Astrocyte of the spinal cord (primary cell): ENCODE results near the gene CAMK2D.
A peak's percentile ranks its signal among the peaks of the same experiment; 100 is the strongest.

ENCODE experiments used
- DNase-seq: peaks from one replicate; pipeline ENCODE4 v3.0.0; 2011; ENCODE audit warnings: low read depth, low spot score
- H3K4me3 ChIP-seq: 2 replicates; pipeline ENCODE4 v1.5.1; 2011; ENCODE audit warnings: low read depth, mild to moderate bottlenecking, low read length, moderate library complexity
- CTCF ChIP-seq: IDR thresholded peaks from 2 replicates; pipeline ENCODE4 v1.5.1; 2012; ENCODE audit warnings: low read depth, mild to moderate bottlenecking, low read length, inconsistent platforms
- in situ Hi-C: cut with HindIII; loops from 2 replicates; pipeline ENCODE4 v1.10.0; 2017; ENCODE audit warnings: low sequenced_read_pairs

The CAMK2D gene

DNA sequence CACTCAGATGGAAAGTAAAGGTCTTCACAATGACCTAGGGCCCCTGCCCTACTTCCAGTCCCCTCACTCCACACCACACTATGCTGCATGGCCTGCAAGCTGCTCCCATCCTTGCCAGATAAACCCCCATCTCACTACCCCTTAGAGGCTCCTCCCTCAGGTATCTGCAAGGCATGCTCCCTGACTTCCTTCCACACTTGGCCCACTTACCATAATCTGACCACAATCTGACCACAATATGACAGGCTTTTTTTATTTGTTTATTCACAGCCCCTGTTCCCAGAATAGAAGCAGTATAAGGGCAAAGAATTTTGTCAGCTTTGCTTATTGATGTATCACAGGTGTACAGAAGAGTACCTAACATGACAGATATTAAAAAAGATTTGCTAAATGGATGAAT lies 124.7 kb downstream of the CAMK2D start:
- DNase-seq = peak; percentile 82
- in situ Hi-C loops = no loop called here
- no peak for TF ChIP-seq CTCF
- no peak overlapping the region for H3K4me3 ChIP-seq

GRCh38 chr4:113636438-113636818 lies 125.1 kb downstream of the CAMK2D start:
- TF ChIP-seq CTCF = no peak
- no peak overlapping the region for H3K4me3 ChIP-seq
- DNase-seq = no peak
- in situ Hi-C loops = no loop called here

GRCh38 chr4:113635739-113636437 lies 125.7 kb downstream of the CAMK2D start:
- in situ Hi-C loops = no loop called here
- no peak for TF ChIP-seq CTCF
- DNase-seq = peak; percentile 68
- no peak overlapping the region for H3K4me3 ChIP-seq

DNA sequence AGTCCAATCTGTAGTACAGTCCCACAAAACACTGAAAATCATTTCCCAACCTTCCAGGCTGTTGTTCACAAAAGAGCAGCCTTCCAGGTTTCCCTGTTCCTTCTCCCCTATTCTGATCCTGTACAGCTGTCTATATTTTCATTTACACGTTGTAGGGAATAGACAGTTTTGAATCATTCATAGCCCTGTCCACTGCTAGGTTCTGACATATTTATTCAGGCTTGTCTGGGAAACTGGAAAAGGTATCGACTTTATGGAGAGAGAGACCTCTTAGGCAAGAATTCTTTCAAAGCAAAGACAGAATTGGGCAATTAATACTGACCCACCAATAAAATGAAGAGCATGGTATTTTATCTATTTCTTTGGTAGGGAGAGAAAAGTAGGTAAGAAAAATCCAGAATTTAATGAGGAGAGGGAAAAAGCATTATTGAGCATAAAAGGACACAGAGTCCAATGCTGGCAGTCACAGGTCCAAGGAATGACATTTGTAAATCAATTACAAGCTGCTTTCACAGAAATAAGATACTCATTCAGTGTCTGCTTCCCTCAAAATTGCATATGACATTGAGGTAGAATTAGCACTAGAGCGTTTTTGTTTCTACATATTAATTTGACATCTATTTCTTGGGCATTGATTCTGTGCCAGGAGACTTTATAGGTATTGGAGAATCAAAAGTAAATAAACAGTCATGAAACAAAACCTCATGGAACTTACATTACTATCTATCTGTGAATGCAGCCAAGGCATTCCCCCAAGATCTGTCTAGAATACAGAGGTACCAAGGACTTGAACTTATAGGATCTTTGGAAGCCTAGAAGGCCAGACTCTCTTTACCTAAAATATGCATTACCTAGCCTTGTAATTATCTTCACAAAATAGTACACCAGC lies 127.2 kb downstream of the CAMK2D start:
- no peak for DNase-seq
- no peak for TF ChIP-seq CTCF
- H3K4me3 ChIP-seq = no peak overlapping the region
- in situ Hi-C loops = no loop called here

- TF ChIP-seq CTCF = no peak
- no peak overlapping the region for H3K4me3 ChIP-seq
- DNase-seq = no peak
- in situ Hi-C loops = no loop called here
Observed at GRCh38 chr4:113633467-113633866, 128.1 kb downstream of the CAMK2D start.

DNA sequence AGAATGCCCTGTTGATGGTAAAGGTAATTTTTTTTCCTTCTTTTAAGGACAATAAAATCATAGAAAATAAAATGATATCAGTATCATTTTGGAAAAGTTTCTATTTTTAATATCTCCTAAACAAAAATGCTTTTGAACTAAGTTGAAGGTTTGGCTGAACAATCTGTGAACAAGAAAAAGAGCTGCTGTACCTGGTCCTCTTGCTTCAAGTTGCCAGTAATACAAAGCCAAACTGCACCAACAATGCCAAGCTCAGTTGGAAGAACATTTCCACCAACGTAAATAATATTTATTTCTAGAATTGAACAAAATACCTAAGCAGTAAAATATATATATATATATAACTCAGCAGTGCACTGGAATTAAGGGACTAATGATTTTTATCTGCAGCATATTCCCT lies 132.8 kb downstream of the CAMK2D start:
- no peak for TF ChIP-seq CTCF

More for the DNA sequence above, 132.8 kb downstream of the CAMK2D start:
- in situ Hi-C loops = no loop called here
- no peak overlapping the region for H3K4me3 ChIP-seq
- DNase-seq = no peak
